ENCODE measurements around the gene MYO9A. TPM values are rescaled to one million over a fixed set of nuclear protein-coding genes. Genes with fewer than 3 reads are reported as not detected.

Gene MYO9A
- total and polyA plus RNA-seq, 10 of the 15 experiments (the other 5 are each of a cell fraction or from before 2014, with no cell fraction given): 3.3 to 25.3 (median 12.2) TPM

DNA sequence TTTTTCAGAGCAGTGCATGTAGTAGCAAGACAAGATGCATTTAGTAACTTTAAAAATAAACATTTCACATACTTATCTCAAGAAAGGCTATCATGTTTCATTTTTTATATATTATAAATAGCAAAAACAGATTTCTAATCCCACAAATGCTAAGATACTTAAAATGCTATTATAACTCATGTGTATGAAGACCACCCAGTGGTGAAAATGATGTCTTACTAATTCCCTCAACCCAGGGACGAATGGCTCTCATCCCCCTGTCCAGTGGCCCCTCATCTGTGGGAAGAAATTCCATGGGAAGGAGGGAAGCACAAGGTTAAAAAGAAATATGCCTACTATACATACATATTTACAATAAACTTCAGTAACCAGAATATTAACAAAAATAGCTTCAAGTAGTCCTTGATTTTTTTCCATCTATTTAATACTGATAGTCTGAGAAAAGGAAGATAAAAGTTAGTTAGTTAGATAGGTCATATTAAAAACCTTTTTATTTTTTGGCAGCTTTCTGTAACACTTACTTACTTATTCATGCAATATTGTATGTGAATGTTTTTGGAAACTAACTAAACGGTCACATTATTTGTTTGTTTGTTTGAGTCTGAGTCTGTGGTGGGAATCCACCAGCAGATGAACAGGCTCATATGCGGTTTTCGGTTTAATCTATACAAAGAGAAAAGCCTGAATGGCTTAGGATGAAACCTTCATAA, 292.8 kb downstream of the MYO9A start:
- no peaks in the 10 kb centered on the region for H3K27me3 ChIP-seq (replicated peaks in 1 of 2; ENCODE audit: control insufficient read depth in 2 of 2, insufficient read depth in 2 of 2, low read length in 1 of 2)
- peaks cover 11% of the 10 kb centered on the region for H3K9me3 ChIP-seq (replicated peaks; ENCODE audit: control insufficient read depth, insufficient read depth, low read length)
- DNase-seq (ENCODE audit: low read depth, low spot score) (no peak), FAIRE-seq (no peak), ATAC-seq (no peak)
- POLR2A ChIA-PET: no interaction called here
- no peak overlapping the region for H3K4me2 ChIP-seq (ENCODE audit: control insufficient read depth, insufficient read depth)
- no peak overlapping the region for H3K9ac ChIP-seq (ENCODE audit: control insufficient read depth, insufficient read depth, low read length)
- no peak for TF ChIP-seq ZBED1 (IDR thresholded peaks at IDR 0.05; ENCODE audit: borderline replicate concordance)
- TF ChIP-seq CHD4 (IDR thresholded peaks at IDR 0.05): no peak
- no peak for TF ChIP-seq NFIC (IDR thresholded peaks at IDR 0.05; ENCODE audit: low read depth, low read length)
- TF ChIP-seq RBBP5 (conservative IDR thresholded peaks at IDR 0.05): no peak
- no TSS peak for BruUV-seq (replicated peaks)
- CTCF ChIA-PET: interaction anchor here (0.6 kb wide), 1 partner anchor 11 kb away, joined by 3 read pairs; no protein-coding TSS in a partner anchor
- RAD21 ChIA-PET (ENCODE audit: unreplicated experiment): no interaction called here
- H4K20me1 ChIP-seq (ENCODE audit: control insufficient read depth, insufficient read depth): no peaks in the 10 kb centered on the region
- SMC1A ChIA-PET (ENCODE audit: uncharacterized antibody, unreplicated experiment): interaction anchor here (1.1 kb wide), 1 partner anchor 18 kb away, joined by 3 read pairs; no protein-coding TSS in a partner anchor
- no peak overlapping the region for H2AFZ ChIP-seq (ENCODE audit: control insufficient read depth, low read depth, low read length)
- H3K36me3 ChIP-seq (ENCODE audit: control insufficient read depth in 2 of 2, insufficient read depth in 2 of 2, low read length in 1 of 2): peaks cover 0 to 10% of the 10 kb centered on the region in 2 experiments; a peak in 3 of 4 replicates
- H3K4me3 ChIP-seq: no peak overlapping the region
- no peaks in the 10 kb centered on the region for H3K79me2 ChIP-seq (ENCODE audit: control insufficient read depth, insufficient read depth, low read length)
- WGBS (ENCODE audit: insufficient coverage, insufficient replicate concordance, low lambda C conversion rate, missing lambda C conversion rate): 97% methylated on average over 4 of the region's 4 CpGs
- H3K27ac ChIP-seq (ENCODE audit: control insufficient read depth, insufficient read depth): no peak overlapping the region
- H3K4me1 ChIP-seq (ENCODE audit: control insufficient read depth, insufficient read depth, low read length): no peaks in the 10 kb centered on the region
- in situ Hi-C loops (cut with MboI): no loop called here
- intact Hi-C loops (cut with micrococcal nuclease; ENCODE audit: unreplicated experiment): no loop called here

DNA sequence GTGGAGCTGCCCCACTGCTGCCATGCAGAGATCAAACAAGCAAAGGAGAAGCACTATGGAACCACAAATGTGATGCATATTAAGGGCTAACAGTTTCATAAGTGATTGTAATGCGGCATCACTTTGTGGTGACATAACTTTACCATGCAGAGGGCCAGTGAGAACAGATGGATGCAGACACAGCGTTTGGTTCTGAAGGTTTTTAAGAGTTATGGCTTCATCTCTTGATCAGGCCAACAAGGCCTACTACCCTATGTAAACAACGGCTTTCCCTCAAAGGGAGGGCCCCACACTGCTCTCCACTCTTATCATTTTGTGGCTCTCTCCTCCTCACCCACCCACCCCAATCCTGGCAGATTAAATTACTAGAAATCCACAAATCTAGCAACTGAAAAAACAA, 294.1 kb downstream of the MYO9A start:
- Histone ChIP-seq H3K4me3 (no peak overlapping the region), H3K27me3 (replicated peaks in 1 of 2; ENCODE audit: control insufficient read depth in 2 of 2, insufficient read depth in 2 of 2, low read length in 1 of 2) (no peaks in the 10 kb centered on the region), H3K4me1 (ENCODE audit: control insufficient read depth, insufficient read depth, low read length) (no peaks in the 10 kb centered on the region), H3K9me3 (replicated peaks; ENCODE audit: control insufficient read depth, insufficient read depth, low read length) (peaks cover 13% of the 10 kb centered on the region), H3K9ac (ENCODE audit: control insufficient read depth, insufficient read depth, low read length) (no peak overlapping the region), H3K4me2 (ENCODE audit: control insufficient read depth, insufficient read depth) (no peak overlapping the region), H3K79me2 (ENCODE audit: control insufficient read depth, insufficient read depth, low read length) (no peaks in the 10 kb centered on the region), H3K27ac (ENCODE audit: control insufficient read depth, insufficient read depth) (no peak overlapping the region), H3K36me3 (ENCODE audit: control insufficient read depth in 2 of 2, insufficient read depth in 2 of 2, low read length in 1 of 2) (peaks cover 0 to 10% of the 10 kb centered on the region in 2 experiments; a peak in 2 of 4 replicates), H2AFZ (ENCODE audit: control insufficient read depth, low read depth, low read length) (no peak overlapping the region), H4K20me1 (ENCODE audit: control insufficient read depth, insufficient read depth) (no peaks in the 10 kb centered on the region)
- POLR2A ChIA-PET: no interaction called here
- RAD21 ChIA-PET (ENCODE audit: unreplicated experiment): interaction anchor here (0.5 kb wide), 1 partner anchor 27 kb away, joined by 4 read pairs; no protein-coding TSS in a partner anchor
- SMC1A ChIA-PET (ENCODE audit: uncharacterized antibody, unreplicated experiment): no interaction called here
- TF ChIP-seq IKZF1 (conservative IDR thresholded peaks at IDR 0.05): no peak
- no peak for TF ChIP-seq PAX8 (IDR thresholded peaks at IDR 0.05)
- TF ChIP-seq, protein P1, sequence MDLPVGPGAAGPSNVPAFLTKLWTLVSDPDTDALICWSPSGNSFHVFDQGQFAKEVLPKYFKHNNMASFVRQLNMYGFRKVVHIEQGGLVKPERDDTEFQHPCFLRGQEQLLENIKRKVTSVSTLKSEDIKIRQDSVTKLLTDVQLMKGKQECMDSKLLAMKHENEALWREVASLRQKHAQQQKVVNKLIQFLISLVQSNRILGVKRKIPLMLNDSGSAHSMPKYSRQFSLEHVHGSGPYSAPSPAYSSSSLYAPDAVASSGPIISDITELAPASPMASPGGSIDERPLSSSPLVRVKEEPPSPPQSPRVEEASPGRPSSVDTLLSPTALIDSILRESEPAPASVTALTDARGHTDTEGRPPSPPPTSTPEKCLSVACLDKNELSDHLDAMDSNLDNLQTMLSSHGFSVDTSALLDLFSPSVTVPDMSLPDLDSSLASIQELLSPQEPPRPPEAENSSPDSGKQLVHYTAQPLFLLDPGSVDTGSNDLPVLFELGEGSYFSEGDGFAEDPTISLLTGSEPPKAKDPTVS (IDR thresholded peaks at IDR 0.05; ENCODE audit: low read depth, low read length): no peak
- TF ChIP-seq JUND (IDR thresholded peaks at IDR 0.05; ENCODE audit: low read depth, low read length): no peak
- no peak for TF ChIP-seq SMARCA5 (IDR thresholded peaks at IDR 0.05)
- TF ChIP-seq TCF7 (IDR thresholded peaks at IDR 0.05; ENCODE audit: borderline replicate concordance): no peak
- no peak for TF ChIP-seq SMAD5 (IDR thresholded peaks at IDR 0.05; ENCODE audit: low read depth)
- TF ChIP-seq CHD1 (IDR thresholded peaks at IDR 0.05; ENCODE audit: low read depth, low read length): no peak
- TF ChIP-seq KDM1A (IDR thresholded peaks at IDR 0.05; ENCODE audit: borderline replicate concordance): no peak
- TF ChIP-seq HCFC1 (IDR thresholded peaks at IDR 0.05; ENCODE audit: low read length): no peak
- in situ Hi-C loops (cut with MboI) (no loop called here), intact Hi-C loops (cut with micrococcal nuclease; ENCODE audit: unreplicated experiment) (no loop called here)
- no peak for ATAC-seq
- no peak for DNase-seq (ENCODE audit: low read depth, low spot score)
- FAIRE-seq: no peak
- 53% methylated on average over 3 of the region's 3 CpGs for WGBS (ENCODE audit: insufficient coverage, insufficient replicate concordance, low lambda C conversion rate, missing lambda C conversion rate)
- CTCF ChIA-PET: no interaction called here
- BruUV-seq (replicated peaks): no TSS peak

All from GM12878 (cell line).